HG03175 (cell line): ENCODE data around the gene AGTRAP.

Experiments
- ATAC-seq: cut with Tn5 transposase; IDR thresholded peaks from one replicate; pipeline ENCODE4 v1.9.1; 2021; ENCODE audit warnings: mild to moderate bottlenecking, moderate library complexity; ENCODE audit not compliant: unreplicated experiment

The AGTRAP gene

GRCh38 chr1:11757047-11757446 is 21.1 kb downstream of the AGTRAP start:
- ATAC-seq, result no peak

- ATAC-seq, result no peak
Observed at GRCh38 chr1:11759791-11760190, 23.9 kb downstream of the AGTRAP start.

- no peak for ATAC-seq
Observed at GRCh38 chr1:11761285-11761684, 25.3 kb downstream of the AGTRAP start.

- ATAC-seq, result no peak
Observed at GRCh38 chr1:11761988-11762406, 26.1 kb downstream of the AGTRAP start, which contains the start of gene C1orf167. Gene C1orf167, plus strand, starts transcription at chr1:11762193. Its CDS starts 2,208 bp downstream, at chr1:11764401.

GRCh38 chr1:11764115-11764514 is 28.2 kb downstream of the AGTRAP start:
- no peak for ATAC-seq

GRCh38 chr1:11764519-11764918 is 28.6 kb downstream of the AGTRAP start:
- ATAC-seq, result no peak

GRCh38 chr1:11765661-11766428 is 29.9 kb downstream of the AGTRAP start:
- no peak for ATAC-seq

GRCh38 chr1:11766429-11766776 is 30.5 kb downstream of the AGTRAP start:
- no peak for ATAC-seq

GRCh38 chr1:11767922-11768704 is 32.2 kb downstream of the AGTRAP start:
- no peak for ATAC-seq

GRCh38 chr1:11768821-11769220 is 32.9 kb downstream of the AGTRAP start:
- ATAC-seq, result no peak

- no peak for ATAC-seq
Observed at GRCh38 chr1:11769274-11769673, 33.3 kb downstream of the AGTRAP start.

GRCh38 chr1:11770011-11770410 is 34.1 kb downstream of the AGTRAP start:
- ATAC-seq, result no peak

GRCh38 chr1:11771481-11772043 is 35.6 kb downstream of the AGTRAP start:
- no peak for ATAC-seq

- ATAC-seq, result no peak
Observed at GRCh38 chr1:11772458-11772857, 36.5 kb downstream of the AGTRAP start.

- ATAC-seq, result no peak
Observed at GRCh38 chr1:11774753-11775152, 38.8 kb downstream of the AGTRAP start.

GRCh38 chr1:11777658-11778322 is 41.9 kb downstream of the AGTRAP start:
- ATAC-seq, result no peak

- no peak for ATAC-seq
Observed at GRCh38 chr1:11778336-11778735, 42.4 kb downstream of the AGTRAP start.

GRCh38 chr1:11778844-11779623 is 43.1 kb downstream of the AGTRAP start:
- ATAC-seq, result no peak

GRCh38 chr1:11779715-11780379 is 43.9 kb downstream of the AGTRAP start:
- ATAC-seq, result no peak
